ENCODE measurements around the gene GPR37L1. TPM values are rescaled to one million over a fixed set of nuclear protein-coding genes. Genes with fewer than 3 reads are reported as not detected.

Gene GPR37L1
- total and polyA plus RNA-seq, 2 of the 8 experiments (the other 6 are each of a cell fraction or from before 2014, with no cell fraction given), result 0.13 to 0.23 TPM

DNA sequence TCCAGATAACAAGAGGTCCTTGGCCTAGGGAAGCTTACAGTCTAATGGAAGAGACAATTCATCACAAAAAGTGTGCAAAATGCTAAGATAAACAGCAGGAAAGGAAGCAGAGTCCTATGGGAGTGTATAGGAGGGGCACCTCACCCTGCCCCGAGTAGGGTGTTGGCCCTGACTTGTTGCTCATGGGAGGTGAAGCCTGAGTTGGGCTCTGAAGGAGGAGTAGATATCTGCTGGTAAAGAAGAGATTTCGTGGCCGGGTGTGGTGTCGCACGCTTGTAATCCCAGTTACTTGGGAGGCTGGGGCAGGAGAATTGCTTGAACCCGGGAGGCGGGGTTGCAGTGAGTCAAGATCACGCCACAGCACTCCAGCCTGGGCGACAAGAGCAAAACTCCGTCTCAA, 18.6 kb upstream of the GPR37L1 start:
- Histone ChIP-seq H3K4me1 (replicated peaks in 1 of 4; ENCODE audit: control insufficient read depth in 3 of 4, insufficient read depth in 4 of 4, low read length in 3 of 4) (peaks cover 19 to 33% (median 20%) of the 10 kb centered on the region in 4 experiments), H3K4me3 (ENCODE audit: extremely low read depth in 1 of 4, insufficient read depth in 2 of 4, low read depth in 3 of 4, low read length in 4 of 4) (no peak overlapping the region), H4K20me1 (replicated peaks in 1 of 2; ENCODE audit: control insufficient read depth in 1 of 2, insufficient read depth in 2 of 2, low read length in 2 of 2) (no peaks in the 10 kb centered on the region), H3K18ac (ENCODE audit: extremely low read depth, low read length) (no peak overlapping the region), H2AK5ac (ENCODE audit: low read depth, low read length) (no peak overlapping the region), H3K4ac (replicated peaks; ENCODE audit: insufficient read length, low read depth, low read length) (no peak overlapping the region), H2BK20ac (ENCODE audit: low read length) (0 out of 2 replicates have a peak overlapping the region, but pooled peaks have one; percentile 93), H3K14ac (ENCODE audit: insufficient read length) (no peak overlapping the region), H3K27me3 (replicated peaks in 1 of 4; ENCODE audit: control insufficient read depth in 3 of 4, extremely low read depth in 1 of 4, insufficient read depth in 3 of 4, low read length in 3 of 4) (no peaks in the 10 kb centered on the region), H3K4me2 (ENCODE audit: insufficient read depth in 1 of 2, low read depth in 2 of 2, low read length in 2 of 2) (no peak overlapping the region), H3K27ac (ENCODE audit: low read depth, low read length) (no peak overlapping the region), H2AFZ (ENCODE audit: low read length) (no peak overlapping the region), H3K56ac (replicated peaks; ENCODE audit: insufficient read length, low read depth, low read length) (no peak overlapping the region), H4K91ac (replicated peaks; ENCODE audit: insufficient read length, low read length) (no peak overlapping the region), H2BK120ac (replicated peaks; ENCODE audit: low read depth, low read length) (no peak overlapping the region), H3K36me3 (ENCODE audit: control insufficient read depth in 2 of 4, insufficient read depth in 4 of 4, low read length in 3 of 4) (no peaks in the 10 kb centered on the region), H3K79me2 (ENCODE audit: control insufficient read depth in 1 of 2, insufficient read depth in 2 of 2, low read length in 2 of 2) (no peaks in the 10 kb centered on the region), H3K23me2 (ENCODE audit: low read depth, low read length) (no peaks in the 10 kb centered on the region), H4K5ac (ENCODE audit: insufficient read length, low read depth, low read length) (no peak overlapping the region), H4K8ac (ENCODE audit: extremely low read depth, insufficient read depth, low read length) (no peak overlapping the region), H2BK15ac (ENCODE audit: low read length) (no peak overlapping the region; the same call in 1 of the 2 replicates), H3K9me3 (ENCODE audit: insufficient read depth in 2 of 2, low read depth in 1 of 2, low read length in 1 of 2) (no peaks in the 10 kb centered on the region), H3K9ac (replicated peaks in 1 of 4; ENCODE audit: extremely low read depth in 1 of 4, low read depth in 3 of 4, low read length in 3 of 4) (no peak overlapping the region), H2BK12ac (ENCODE audit: low read depth, low read length) (0 out of 2 replicates have a peak overlapping the region, but pooled peaks have one; percentile 42), H3K23ac (ENCODE audit: insufficient read length) (no peak overlapping the region), H2BK5ac (ENCODE audit: low read depth, low read length) (no peak overlapping the region; the same call in 1 of the 2 replicates), H3K79me1 (ENCODE audit: low read depth, low read length) (no peaks in the 10 kb centered on the region)
- ChIA-PET CTCF (ENCODE audit: partially characterized antibody) (interaction anchor here (1.5 to 5.3 kb wide), 5 partner anchors 17 to 104 kb away, joined by 4 to 77 read pairs (median 30); partner anchors contain the start of genes ELF3 and GPR37L1), POLR2A (ENCODE audit: partially characterized antibody) (no interaction called here)
- DNase-seq (ENCODE audit: low read depth in 1 of 2, low spot score in 2 of 2) (no peak), FAIRE-seq (no peak)
- 95% methylated on average over 7 of the region's 10 CpGs; no CpG with 5 or more reads in 1 of the 2 experiments for WGBS, 2 experiments (ENCODE audit: extremely low coverage in 1 of 2, insufficient coverage in 1 of 2, insufficient read length in 1 of 2, insufficient replicate concordance in 2 of 2, low coverage in 1 of 2, low lambda C conversion rate in 2 of 2, missing lambda C conversion rate in 1 of 2)
- TF ChIP-seq, protein P1, sequence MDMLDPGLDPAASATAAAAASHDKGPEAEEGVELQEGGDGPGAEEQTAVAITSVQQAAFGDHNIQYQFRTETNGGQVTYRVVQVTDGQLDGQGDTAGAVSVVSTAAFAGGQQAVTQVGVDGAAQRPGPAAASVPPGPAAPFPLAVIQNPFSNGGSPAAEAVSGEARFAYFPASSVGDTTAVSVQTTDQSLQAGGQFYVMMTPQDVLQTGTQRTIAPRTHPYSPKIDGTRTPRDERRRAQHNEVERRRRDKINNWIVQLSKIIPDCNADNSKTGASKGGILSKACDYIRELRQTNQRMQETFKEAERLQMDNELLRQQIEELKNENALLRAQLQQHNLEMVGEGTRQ (IDR thresholded peaks at IDR 0.05; ENCODE audit: low read length), result no peak
- TF ChIP-seq RFX5 (IDR thresholded peaks at IDR 0.05; ENCODE audit: borderline replicate concordance, low read depth, low read length) (no peak), SRF (IDR thresholded peaks at IDR 0.05; ENCODE audit: low read depth, low read length) (no peak), RXRA (IDR thresholded peaks at IDR 0.05; ENCODE audit: insufficient read depth, low read depth, low read length) (no peak), KDM1A (IDR thresholded peaks at IDR 0.05; ENCODE audit: borderline replicate concordance, low read length) (no peak), RNF2 (IDR thresholded peaks at IDR 0.05; ENCODE audit: borderline replicate concordance, low read depth, low read length, missing control alignments, poor library complexity, severe bottlenecking) (no peak), ASH2L (IDR thresholded peaks at IDR 0.05; ENCODE audit: low read length) (no peak), POU5F1 (IDR thresholded peaks at IDR 0.05; ENCODE audit: low read depth, low read length) (no peak), KDM5A (IDR thresholded peaks at IDR 0.05; ENCODE audit: low read length) (no peak), CHD2 (IDR thresholded peaks at IDR 0.05; ENCODE audit: low read length) (no peak), JUND (IDR thresholded peaks at IDR 0.05; ENCODE audit: low read length) (no peak), SIN3A (conservative IDR thresholded peaks at IDR 0.05 in 1 of 2, IDR thresholded peaks at IDR 0.05 in 1 of 2; ENCODE audit: low read depth in 1 of 2, low read length in 2 of 2) (no peak)
